HG03045 (cell line): ENCODE data around the gene ATXN3L.
"Not testable (repeated sequence)": the region's sequence is repeated elsewhere in the genome, so short reads cannot be mapped to it uniquely, and the experiment has no call there.

Experiments used
- ATAC-seq: cut with Tn5 transposase; IDR thresholded peaks from one replicate; pipeline ENCODE4 v1.9.1; 2021; ENCODE audit warnings: mild to moderate bottlenecking, moderate library complexity; ENCODE audit not compliant: unreplicated experiment

Gene ATXN3L

GRCh38 chrX:13307041-13307440 is 12.8 kb downstream of the ATXN3L start:
- ATAC-seq, result no peak

GRCh38 chrX:13305108-13305507 is 14.7 kb downstream of the ATXN3L start:
- no peak for ATAC-seq

- no peak for ATAC-seq
These were observed 15.8 kb downstream of the ATXN3L start for GRCh38 chrX:13304052-13304451.

GRCh38 chrX:13303248-13303647 is 16.6 kb downstream of the ATXN3L start:
- ATAC-seq, result not testable (repeated sequence)

DNA sequence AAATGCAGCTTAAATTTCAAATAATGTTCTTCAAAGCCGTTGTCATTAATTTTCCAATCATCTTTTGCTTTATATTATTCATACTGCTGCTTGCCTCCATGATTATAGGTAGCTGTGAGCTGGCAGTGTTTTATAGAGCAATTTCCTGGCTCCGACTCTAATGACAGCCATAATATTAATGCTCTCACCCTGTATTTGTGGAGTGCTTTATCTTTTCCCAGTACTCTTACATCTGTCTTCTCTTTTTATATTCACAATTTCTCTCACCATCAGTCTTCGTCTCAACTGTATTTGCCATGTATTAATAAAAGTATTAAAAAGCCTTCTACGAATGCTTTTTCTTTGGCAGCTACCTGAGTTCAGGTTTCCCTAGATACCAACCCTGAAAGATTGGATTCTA is 21.0 kb downstream of the ATXN3L start:
- no peak for ATAC-seq

- ATAC-seq, result no peak
These were observed 24.0 kb downstream of the ATXN3L start for GRCh38 chrX:13295841-13296240.

GRCh38 chrX:13293700-13294099 is 26.2 kb downstream of the ATXN3L start:
- ATAC-seq, result no peak

DNA sequence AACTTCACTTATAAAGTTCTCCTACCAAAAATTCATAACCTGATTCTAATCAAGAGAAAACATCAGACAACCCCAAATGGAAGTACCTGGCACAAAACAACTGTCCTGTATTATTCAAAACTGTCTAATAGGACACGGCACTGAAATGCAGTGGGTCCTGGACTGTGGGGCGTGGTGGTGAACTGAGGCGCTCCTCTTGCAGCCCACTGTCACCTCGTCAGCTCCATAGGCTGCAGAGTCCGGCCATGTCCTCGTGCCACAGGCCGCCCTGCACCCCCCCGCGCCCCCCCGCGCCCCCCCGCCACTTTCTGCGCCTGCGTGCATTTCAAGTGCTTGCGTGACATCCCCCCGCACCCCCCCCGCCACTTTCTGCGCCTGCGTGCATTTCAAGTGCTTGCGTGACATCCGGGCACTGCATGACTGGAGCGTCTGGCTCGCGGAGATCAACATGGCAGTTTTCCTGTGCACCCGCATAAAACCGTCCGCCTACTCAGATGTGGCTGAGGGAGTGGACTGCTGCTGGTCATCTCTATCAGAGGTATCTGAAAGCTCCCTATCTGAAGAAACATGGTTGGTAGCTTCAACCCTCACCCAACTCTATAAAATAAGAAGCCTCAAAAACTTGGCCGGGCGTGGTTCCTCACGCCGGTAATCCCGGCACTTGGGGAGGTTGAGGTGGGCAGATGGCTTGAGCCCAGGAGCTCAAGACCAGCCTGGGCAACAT is 28.8 kb downstream of the ATXN3L start:
- ATAC-seq, result no peak

DNA sequence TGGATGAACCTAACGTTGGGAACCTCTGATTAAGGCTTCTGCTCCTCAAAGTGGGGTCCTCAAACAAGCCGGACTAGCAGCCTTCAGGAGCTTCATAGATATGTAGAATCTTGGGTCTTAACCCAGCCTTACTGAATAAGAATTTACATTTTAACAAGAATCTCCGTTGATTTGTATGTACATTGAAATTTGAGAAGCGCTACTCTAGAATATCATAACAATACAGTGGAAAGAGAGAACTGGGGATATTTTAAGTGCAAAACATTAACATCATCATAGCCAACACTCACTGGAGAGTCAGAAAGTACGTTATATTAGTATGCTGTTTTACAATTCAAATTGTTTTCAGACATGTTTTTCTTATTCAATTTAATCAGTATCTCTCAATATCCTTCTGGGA is 31.2 kb downstream of the ATXN3L start:
- ATAC-seq, result no peak

DNA sequence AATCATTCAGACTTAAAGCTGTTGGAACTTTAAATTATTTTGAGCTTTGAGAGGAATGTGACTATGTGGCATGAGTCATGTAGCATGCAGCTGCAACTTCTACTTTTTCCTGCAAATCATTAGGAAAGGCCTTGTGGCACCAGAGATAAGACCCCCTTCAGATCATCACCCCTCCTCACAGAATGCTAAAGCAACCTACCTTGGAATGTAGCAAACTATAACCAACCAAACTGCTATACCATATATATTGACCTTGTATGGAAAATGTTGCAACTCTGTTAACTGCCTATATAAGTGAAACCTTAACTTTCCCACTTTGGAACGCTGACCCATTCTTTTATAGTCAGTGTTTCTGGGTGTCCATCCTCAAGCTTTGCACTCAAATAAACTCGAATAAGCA is 32.0 kb downstream of the ATXN3L start:
- ATAC-seq, result no peak

DNA sequence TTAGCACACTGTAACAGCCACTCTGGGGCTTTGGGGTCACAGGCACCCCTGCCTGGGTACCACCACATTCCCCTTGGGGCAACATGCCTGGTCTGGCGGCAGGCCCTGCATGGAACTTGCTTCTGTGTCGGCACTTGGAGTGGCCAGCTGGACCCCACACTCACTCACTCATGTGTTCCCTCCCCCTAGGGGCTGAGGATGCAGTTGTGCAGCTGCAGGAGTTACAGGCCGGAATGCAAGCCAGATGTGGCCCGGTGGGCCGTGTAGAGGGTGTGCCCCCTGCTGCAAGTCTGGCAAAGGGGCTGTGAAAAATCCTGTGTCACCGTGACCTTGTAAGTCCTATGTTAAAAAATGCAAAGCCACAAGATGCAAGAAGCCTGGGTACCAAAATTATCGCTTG is 34.2 kb downstream of the ATXN3L start:
- no peak for ATAC-seq

DNA sequence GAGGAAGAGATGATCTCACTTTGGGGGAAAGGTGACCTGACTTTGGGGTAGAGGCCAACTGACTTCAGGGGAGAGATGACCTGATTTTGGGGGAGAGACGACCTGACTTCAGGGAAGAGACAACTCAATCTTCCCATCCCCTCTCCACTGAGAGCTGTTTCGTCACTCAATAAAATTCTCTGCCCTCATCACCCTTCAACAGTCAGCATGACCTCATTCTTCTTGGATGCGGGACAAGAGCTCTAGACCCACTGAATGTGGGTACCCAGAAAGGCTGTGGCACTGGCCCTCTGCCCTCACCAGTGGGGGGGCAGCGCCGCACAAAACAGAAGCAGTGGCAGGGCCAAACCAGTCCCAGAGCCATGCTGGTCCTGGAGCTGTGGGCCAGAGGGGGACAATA is 34.6 kb downstream of the ATXN3L start:
- ATAC-seq, result no peak

DNA sequence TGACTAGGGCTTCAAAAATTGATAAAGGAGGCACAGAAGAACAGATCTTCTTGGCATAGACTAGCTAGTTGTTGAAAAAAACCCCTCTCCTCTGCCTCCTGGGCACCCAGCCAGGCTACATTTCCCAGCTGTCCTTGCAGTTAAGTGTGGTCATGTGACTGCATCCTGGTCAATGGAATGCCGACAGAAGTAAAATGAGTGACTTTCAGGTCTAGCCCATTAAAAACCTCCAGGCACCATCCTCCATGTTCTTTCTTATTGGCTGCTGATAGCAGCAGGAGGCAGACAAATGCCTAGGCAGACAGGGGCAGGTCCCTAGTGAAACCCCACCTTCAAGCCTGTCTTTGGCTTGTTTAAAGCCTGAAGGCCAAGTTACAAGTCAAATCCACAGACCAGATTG is 35.3 kb downstream of the ATXN3L start:
- no peak for ATAC-seq

GRCh38 chrX:13283950-13284546 is 35.8 kb downstream of the ATXN3L start:
- ATAC-seq, result no peak

GRCh38 chrX:13283512-13283911 is 36.3 kb downstream of the ATXN3L start:
- no peak for ATAC-seq

DNA sequence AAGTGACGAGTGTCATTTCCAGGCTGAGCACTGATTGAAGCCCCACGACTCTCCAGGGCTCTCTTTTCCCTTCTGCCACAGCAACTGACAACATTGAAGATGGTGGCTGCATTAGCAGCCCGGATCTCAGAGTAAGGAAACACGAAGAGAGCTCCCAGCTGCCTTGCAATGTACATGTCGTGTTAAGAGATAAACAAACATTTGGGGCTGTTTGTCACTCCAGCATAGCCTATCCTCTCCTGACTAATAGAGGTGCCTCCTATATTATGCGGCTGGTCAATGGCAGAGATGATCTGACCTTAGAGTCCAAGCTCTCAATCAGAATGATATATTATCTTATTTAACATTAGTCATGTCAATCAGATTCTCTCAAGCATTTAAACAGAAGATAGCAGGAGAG is 38.6 kb downstream of the ATXN3L start:
- no peak for ATAC-seq

- no peak for ATAC-seq
These were observed 40.4 kb downstream of the ATXN3L start for GRCh38 chrX:13279279-13280018.

- no peak for ATAC-seq
These were observed 42.3 kb downstream of the ATXN3L start for GRCh38 chrX:13277539-13277938.

- ATAC-seq, result no peak
These were observed 42.9 kb downstream of the ATXN3L start for GRCh38 chrX:13276991-13277390.

- no peak for ATAC-seq
These were observed 44.8 kb downstream of the ATXN3L start for GRCh38 chrX:13275031-13275430.

- ATAC-seq, result no peak
These were observed 47.4 kb downstream of the ATXN3L start for GRCh38 chrX:13272426-13272825.

DNA sequence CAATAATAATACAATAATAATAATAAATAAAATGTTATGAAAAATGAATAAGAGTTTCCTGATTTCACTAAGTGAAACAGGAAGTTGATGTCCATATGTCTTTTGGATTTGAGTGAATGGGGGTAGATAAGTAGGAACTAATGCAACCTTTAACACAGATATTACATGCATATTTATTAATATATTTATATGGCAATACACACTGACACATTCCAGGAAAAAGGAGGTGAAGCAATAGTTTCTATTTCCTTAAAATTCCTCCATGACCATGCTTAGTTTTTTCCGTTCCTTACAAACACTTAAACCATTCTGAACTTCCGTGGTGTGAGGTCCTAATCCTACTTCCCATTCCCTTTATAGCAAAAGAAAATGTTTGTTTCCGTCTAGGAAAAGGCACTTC is 48.3 kb downstream of the ATXN3L start:
- no peak for ATAC-seq
